ENCODE measurements around the gene CNNM3.
A peak's percentile ranks its signal among the peaks of the same experiment; 100 is the strongest.

CNNM3 gene

DNA sequence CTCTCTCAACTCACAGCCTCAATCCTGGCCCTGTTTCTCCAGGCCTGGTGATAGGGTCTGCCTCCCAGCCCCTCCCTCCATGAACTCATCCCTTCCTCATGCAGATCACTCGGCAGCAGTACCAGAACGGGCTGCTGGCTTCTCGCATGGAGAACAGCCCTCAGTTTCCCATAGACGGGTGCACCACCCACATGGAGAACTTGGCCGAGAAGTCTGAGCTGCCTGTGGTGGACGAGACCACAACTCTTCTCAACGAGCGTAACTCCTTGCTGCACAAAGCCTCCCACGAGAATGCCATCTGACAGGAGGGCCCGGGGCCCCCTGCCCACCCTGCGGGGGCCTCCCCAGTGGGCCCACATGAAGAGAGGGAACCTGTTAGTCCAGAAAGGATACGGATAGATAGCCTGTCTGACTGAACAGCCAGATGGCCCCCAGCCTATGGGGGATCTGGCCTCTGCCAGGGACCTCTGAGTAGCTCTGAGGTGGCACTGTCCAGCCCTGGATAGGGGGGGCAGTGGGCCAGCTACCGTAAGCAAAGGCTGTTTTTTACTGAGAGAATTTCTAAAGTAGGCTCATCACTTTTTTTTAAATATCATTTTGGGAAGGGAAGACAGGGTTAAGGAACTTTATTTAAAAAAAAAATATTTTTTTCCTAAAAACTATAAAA is 6.7 kb upstream of the CNNM3 start:
- Histone ChIP-seq H3K27me3 (ENCODE audit: control insufficient read depth, insufficient read depth, low read length) (no peaks in the 10 kb centered on the region), H3K9ac (ENCODE audit: low read depth, low read length) (no peak overlapping the region), H3K36me3 (ENCODE audit: control insufficient read depth, insufficient read depth, low read length) (peaks cover 4% of the 10 kb centered on the region), H3K4me3 (ENCODE audit: low read depth, low read length) (no peak overlapping the region), H3K9me3 (ENCODE audit: control insufficient read depth, insufficient read depth, low read length) (no peaks in the 10 kb centered on the region), H3K4me1 (ENCODE audit: control insufficient read depth, insufficient read depth, low read length) (no peaks in the 10 kb centered on the region), H3K27ac (ENCODE audit: low read depth, low read length) (no peak overlapping the region)

DNA sequence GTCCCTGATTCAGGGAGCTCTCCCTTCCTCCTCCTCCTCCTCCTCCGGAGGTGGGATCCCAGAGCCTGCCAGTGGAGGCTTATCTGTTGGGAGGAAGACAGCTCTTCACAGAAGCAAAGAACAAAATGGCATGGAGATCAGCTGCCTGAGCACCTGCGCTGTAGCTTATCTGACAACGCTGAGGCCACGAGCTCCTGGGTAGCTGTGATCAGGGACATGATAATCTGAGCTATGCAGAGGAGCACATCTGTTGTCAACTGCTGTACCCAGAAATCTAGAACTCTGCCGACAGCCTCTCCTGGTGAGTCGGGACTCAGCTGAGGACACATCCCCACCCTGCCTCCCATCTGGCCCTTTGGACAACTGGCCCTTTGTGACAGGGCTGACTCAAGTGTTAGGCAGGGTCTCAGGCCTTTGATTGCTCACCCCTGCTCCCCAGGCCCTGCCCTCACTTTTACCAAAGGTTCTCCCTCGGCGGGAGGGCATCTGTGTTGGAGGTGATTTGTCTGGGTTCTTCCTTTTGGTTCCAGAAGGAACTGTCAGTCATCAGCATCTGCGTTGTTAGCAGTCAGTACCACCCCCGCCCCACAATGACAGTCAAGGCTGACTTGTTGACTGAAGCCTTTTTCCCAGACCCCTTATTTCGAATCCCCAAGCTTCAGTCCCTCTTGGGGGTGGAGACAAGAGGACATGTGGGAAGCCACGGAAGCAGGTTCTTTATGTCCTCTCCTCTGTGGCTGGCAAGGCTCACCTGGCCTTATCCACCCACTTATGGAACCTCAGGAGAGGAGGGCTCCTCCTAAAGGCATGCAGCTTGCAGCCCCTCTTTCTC is 5.9 kb upstream of the CNNM3 start:
- H3K27me3 ChIP-seq (ENCODE audit: control insufficient read depth, insufficient read depth, low read length) = no peaks in the 10 kb centered on the region
- H3K4me3 ChIP-seq (ENCODE audit: low read depth, low read length) = no peak overlapping the region
- no peaks in the 10 kb centered on the region for H3K9me3 ChIP-seq (ENCODE audit: control insufficient read depth, insufficient read depth, low read length)
- peaks cover 4% of the 10 kb centered on the region for H3K36me3 ChIP-seq (ENCODE audit: control insufficient read depth, insufficient read depth, low read length)
- no peaks in the 10 kb centered on the region for H3K4me1 ChIP-seq (ENCODE audit: control insufficient read depth, insufficient read depth, low read length)
- H3K27ac ChIP-seq (ENCODE audit: low read depth, low read length) = no peak overlapping the region
- H3K9ac ChIP-seq (ENCODE audit: low read depth, low read length) = no peak overlapping the region

DNA sequence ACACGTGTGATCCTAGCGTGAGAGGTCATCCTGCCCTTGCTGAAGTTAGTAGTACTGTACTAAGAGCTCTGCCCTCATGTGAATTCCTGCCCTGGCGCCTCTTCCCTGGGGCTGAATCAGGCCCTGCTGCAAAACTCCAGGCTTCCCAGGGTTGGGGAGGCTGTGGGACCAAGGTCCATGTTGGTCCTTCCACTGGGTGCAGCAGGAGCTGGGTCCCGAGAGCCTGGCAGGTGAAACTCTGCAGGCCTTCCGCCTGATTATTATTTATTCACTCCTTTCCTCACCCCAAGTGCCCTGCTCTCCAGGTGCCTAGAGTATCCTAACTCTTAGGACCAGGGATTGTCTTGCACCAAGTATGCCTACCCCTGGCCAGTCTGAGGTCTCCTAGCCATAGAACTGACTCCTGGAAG is 5.3 kb upstream of the CNNM3 start:
- Histone ChIP-seq H3K27ac (ENCODE audit: low read depth, low read length) (no peak overlapping the region), H3K36me3 (ENCODE audit: control insufficient read depth, insufficient read depth, low read length) (peaks cover 4% of the 10 kb centered on the region), H3K4me3 (ENCODE audit: low read depth, low read length) (no peak overlapping the region), H3K4me1 (ENCODE audit: control insufficient read depth, insufficient read depth, low read length) (no peaks in the 10 kb centered on the region), H3K9ac (ENCODE audit: low read depth, low read length) (no peak overlapping the region), H3K27me3 (ENCODE audit: control insufficient read depth, insufficient read depth, low read length) (no peaks in the 10 kb centered on the region), H3K9me3 (ENCODE audit: control insufficient read depth, insufficient read depth, low read length) (no peaks in the 10 kb centered on the region)

DNA sequence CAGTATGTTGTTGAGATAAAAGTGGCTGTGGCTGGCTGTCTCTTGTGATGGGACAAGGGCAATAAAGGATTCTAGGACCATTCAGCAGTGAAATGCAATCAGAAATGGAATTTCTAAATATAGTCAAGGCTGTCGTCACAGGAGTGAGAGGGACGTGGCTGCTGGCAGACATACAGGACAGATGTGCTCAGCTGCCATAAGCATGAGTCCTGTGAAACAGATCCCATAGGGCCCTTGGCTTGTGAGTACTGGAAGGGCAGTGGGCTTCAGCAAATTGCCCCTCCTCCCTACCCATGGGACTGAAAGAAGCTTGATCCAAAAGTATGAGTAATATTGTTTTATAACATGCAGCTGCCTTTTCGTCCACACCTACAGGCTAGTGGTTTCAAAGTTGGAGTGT is 4.2 kb upstream of the CNNM3 start:
- Histone ChIP-seq H3K36me3 (ENCODE audit: control insufficient read depth, insufficient read depth, low read length) (peaks cover 4% of the 10 kb centered on the region), H3K9me3 (ENCODE audit: control insufficient read depth, insufficient read depth, low read length) (no peaks in the 10 kb centered on the region), H3K9ac (ENCODE audit: low read depth, low read length) (no peak overlapping the region), H3K4me3 (ENCODE audit: low read depth, low read length) (no peak overlapping the region), H3K4me1 (ENCODE audit: control insufficient read depth, insufficient read depth, low read length) (no peaks in the 10 kb centered on the region), H3K27me3 (ENCODE audit: control insufficient read depth, insufficient read depth, low read length) (no peaks in the 10 kb centered on the region), H3K27ac (ENCODE audit: low read depth, low read length) (no peak overlapping the region)

DNA sequence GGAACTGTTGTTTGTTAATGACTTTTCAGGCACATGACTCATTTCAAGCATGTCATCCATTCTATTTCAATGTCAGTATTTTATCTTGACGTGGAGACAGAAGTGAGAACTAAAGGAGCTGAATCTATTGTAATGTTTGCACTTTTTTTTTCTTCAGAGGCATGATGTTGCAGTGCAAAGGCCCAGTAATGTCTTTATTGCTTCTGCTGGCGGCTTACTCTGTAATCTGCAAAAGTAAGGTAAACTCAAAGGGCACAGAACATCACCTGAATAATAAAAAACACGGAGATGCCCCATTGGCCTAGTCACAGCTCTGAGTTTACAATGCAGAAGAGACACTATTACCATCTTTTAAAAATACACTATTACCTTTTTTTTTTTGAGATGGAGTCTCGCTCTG is 2.4 kb upstream of the CNNM3 start:
- Histone ChIP-seq H3K27ac (ENCODE audit: low read depth, low read length) (no peak overlapping the region), H3K4me3 (ENCODE audit: low read depth, low read length) (no peak overlapping the region), H3K9ac (ENCODE audit: low read depth, low read length) (no peak overlapping the region), H3K27me3 (ENCODE audit: control insufficient read depth, insufficient read depth, low read length) (no peaks in the 10 kb centered on the region), H3K9me3 (ENCODE audit: control insufficient read depth, insufficient read depth, low read length) (no peaks in the 10 kb centered on the region), H3K4me1 (ENCODE audit: control insufficient read depth, insufficient read depth, low read length) (peaks cover 7% of the 10 kb centered on the region), H3K36me3 (ENCODE audit: control insufficient read depth, insufficient read depth, low read length) (peaks cover 12% of the 10 kb centered on the region)

DNA sequence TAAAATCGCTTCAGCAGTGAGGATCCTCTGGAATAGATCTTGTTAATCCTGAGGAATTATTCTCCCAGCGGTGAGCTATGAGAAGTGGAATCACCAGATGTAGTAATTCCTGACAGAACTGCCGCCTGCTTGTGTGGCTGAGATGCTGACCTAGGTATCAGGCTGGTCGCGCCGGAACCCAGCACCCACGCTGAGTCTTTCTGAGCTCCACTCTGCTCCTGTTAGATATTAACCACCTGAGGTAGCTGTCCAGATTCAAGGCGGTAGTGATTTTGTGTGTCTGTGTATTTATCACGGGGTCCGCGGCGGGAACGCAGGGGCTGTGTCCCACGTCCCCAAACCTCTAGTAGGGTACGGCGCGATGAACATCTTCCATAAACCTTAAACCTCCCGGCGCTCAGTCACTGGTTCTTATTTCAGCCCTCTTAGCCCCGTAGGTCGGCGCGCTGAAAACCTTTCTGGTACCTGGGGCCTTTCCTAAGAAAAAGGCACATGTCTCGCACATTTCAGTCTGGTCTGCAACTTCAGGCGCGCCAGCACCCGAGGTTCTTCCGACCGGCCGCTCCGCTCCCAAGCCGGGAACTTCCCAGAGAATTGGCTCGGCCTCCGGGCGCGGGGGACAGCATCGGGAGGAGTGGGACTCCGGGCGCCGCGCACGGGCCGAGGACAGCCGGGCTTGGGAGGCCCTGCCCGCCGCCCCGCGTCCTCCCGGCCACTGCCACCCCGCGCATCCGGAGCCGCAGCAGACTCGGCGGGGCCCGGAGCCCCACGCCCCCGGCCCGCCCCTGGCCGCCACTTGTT is 542 bp upstream of the CNNM3 start:
- no peaks in the 10 kb centered on the region for H3K9me3 ChIP-seq (ENCODE audit: control insufficient read depth, insufficient read depth, low read length)
- peaks cover 12% of the 10 kb centered on the region for H3K4me1 ChIP-seq (ENCODE audit: control insufficient read depth, insufficient read depth, low read length)
- peaks cover 18% of the 10 kb centered on the region for H3K36me3 ChIP-seq (ENCODE audit: control insufficient read depth, insufficient read depth, low read length)
- peak overlapping the region; percentile 38; the same call in 1 of the 2 replicates for H3K9ac ChIP-seq (ENCODE audit: low read depth, low read length)
- H3K27ac ChIP-seq (ENCODE audit: low read depth, low read length) = peak overlapping the region; percentile 75
- H3K4me3 ChIP-seq (ENCODE audit: low read depth, low read length) = peak overlapping the region; percentile 88
- H3K27me3 ChIP-seq (ENCODE audit: control insufficient read depth, insufficient read depth, low read length) = no peaks in the 10 kb centered on the region

DNA sequence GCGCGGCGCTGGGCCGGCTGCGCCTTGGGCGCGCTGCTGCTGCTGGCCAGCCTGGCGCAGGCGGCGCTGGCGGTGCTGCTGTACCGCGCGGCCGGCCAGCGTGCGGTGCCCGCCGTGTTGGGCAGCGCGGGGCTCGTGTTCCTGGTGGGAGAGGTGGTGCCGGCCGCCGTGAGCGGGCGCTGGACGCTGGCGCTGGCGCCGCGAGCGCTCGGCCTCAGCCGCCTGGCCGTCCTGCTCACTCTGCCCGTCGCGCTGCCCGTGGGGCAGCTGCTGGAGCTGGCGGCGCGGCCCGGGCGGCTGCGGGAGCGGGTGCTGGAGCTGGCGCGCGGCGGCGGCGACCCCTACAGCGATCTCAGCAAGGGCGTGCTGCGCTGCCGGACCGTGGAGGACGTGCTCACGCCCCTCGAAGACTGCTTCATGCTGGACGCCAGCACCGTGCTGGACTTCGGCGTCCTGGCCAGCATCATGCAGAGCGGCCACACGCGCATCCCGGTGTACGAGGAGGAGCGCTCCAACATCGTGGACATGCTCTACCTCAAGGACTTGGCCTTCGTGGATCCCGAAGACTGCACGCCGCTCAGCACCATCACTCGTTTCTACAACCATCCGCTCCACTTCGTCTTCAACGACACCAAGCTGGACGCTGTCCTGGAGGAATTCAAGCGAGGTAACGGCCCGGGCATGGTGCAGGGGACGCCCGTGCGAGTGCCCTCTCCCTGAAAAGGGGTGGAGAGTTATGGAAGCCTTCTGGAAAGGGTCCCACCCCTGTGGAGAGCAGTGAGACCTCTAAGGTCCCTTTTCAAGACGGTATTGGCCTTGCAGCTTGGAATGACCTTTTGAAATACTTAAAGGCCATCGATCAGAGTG is 1.0 kb downstream of the CNNM3 start:
- Histone ChIP-seq H3K27ac (ENCODE audit: low read depth, low read length) (no peak overlapping the region), H3K9ac (ENCODE audit: low read depth, low read length) (peak overlapping the region; percentile 18; the same call in 1 of the 2 replicates), H3K9me3 (ENCODE audit: control insufficient read depth, insufficient read depth, low read length) (no peaks in the 10 kb centered on the region), H3K36me3 (ENCODE audit: control insufficient read depth, insufficient read depth, low read length) (peaks cover 20% of the 10 kb centered on the region), H3K4me1 (ENCODE audit: control insufficient read depth, insufficient read depth, low read length) (peaks cover 13% of the 10 kb centered on the region), H3K27me3 (ENCODE audit: control insufficient read depth, insufficient read depth, low read length) (no peaks in the 10 kb centered on the region), H3K4me3 (ENCODE audit: low read depth, low read length) (peak overlapping the region; percentile 88)

DNA sequence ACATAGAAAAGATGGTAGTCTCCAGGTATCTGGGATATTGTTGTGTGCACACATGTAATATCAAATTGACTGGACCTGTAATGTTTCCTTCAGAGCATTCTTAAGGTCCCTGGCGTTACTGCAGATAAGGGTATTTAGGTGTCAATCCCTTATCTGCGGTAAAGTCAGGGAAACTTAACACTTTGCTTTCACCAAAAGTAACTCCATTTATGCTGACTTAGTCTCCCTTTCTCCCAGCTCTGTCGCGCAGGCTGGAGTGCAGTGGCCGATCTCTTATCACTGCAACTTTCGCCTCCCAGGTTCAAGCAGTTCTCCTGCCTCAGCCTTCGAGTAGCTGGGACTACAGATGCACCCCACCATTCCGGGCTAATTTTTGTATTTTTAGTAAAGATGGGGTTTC is 1.8 kb downstream of the CNNM3 start:
- peaks cover 13% of the 10 kb centered on the region for H3K4me1 ChIP-seq (ENCODE audit: control insufficient read depth, insufficient read depth, low read length)
- no peaks in the 10 kb centered on the region for H3K9me3 ChIP-seq (ENCODE audit: control insufficient read depth, insufficient read depth, low read length)
- peak overlapping the region; percentile 88 for H3K4me3 ChIP-seq (ENCODE audit: low read depth, low read length)
- H3K36me3 ChIP-seq (ENCODE audit: control insufficient read depth, insufficient read depth, low read length) = peaks cover 28% of the 10 kb centered on the region
- no peaks in the 10 kb centered on the region for H3K27me3 ChIP-seq (ENCODE audit: control insufficient read depth, insufficient read depth, low read length)
- H3K9ac ChIP-seq (ENCODE audit: low read depth, low read length) = no peak overlapping the region
- H3K27ac ChIP-seq (ENCODE audit: low read depth, low read length) = no peak overlapping the region

DNA sequence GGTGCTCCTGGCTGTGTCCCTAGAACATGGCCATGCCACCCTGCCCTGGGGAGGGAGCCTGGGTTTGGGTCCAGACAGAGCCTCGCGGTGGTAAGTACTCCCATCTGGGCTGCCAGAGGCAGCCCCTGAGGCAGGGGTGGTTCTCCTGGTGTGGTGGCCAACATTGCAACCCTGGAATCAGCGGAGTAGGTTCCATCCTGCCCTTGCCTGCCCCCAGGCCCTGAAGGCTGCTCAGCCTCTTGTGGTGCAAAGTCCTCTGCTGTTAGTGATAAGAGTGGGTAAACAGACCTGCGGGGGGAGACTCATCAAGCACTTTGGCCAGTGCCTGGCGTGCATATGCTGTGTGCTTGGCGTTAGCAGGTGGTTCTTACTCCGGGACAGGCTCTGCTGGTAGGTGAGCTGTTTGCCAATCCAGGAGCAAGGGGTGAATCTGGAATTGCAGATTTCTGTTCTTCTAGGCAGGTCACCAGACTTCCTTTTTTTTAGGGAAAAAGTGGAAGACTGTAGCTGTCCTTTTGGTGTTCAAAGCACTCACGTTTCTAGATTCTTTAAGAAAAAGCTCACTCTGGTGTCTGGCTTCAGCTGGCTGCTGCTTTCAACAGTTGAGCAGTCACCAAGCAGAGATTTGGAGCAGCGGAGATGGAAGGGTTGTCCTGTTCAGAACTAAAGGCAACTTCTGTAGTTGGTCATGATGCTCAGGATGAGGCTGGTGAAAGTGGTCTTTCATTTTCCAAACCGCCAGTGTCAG is 3.2 kb downstream of the CNNM3 start:
- Histone ChIP-seq H3K27ac (ENCODE audit: low read depth, low read length) (no peak overlapping the region), H3K9me3 (ENCODE audit: control insufficient read depth, insufficient read depth, low read length) (no peaks in the 10 kb centered on the region), H3K4me1 (ENCODE audit: control insufficient read depth, insufficient read depth, low read length) (peaks cover 13% of the 10 kb centered on the region), H3K9ac (ENCODE audit: low read depth, low read length) (no peak overlapping the region), H3K27me3 (ENCODE audit: control insufficient read depth, insufficient read depth, low read length) (no peaks in the 10 kb centered on the region), H3K4me3 (ENCODE audit: low read depth, low read length) (no peak overlapping the region), H3K36me3 (ENCODE audit: control insufficient read depth, insufficient read depth, low read length) (peaks cover 39% of the 10 kb centered on the region)
